Brain microvascular endothelial cell (primary cell): ENCODE data around the gene TPRA1.

Experiments used
- DNase-seq: peaks from one replicate; pipeline ENCODE4 v3.0.0-alpha.2; 2020
- H3K27ac ChIP-seq: fragments of 250-450 bp; sonication (Bioruptor Pico); 2 replicates; pipeline ENCODE4 v1.5.1; 2020; ENCODE audit warnings: mild to moderate bottlenecking, moderate library complexity
- H3K27me3 ChIP-seq: fragments of 250-450 bp; sonication (Bioruptor Pico); replicated peaks from 2 replicates; pipeline ENCODE4 v1.5.1; 2020; ENCODE audit warnings: mild to moderate bottlenecking
- H3K36me3 ChIP-seq: fragments of 250-450 bp; sonication (Bioruptor Pico); replicated peaks from 2 replicates; pipeline ENCODE4 v1.5.1; 2020; ENCODE audit warnings: mild to moderate bottlenecking
- H3K4me3 ChIP-seq: 2 replicates; pipeline ENCODE4 v1.5.1; 2011; ENCODE audit warnings: low read depth, mild to moderate bottlenecking, control low read depth, low read length, moderate library complexity
- CTCF ChIP-seq: IDR thresholded peaks from 2 replicates; pipeline ENCODE4 v1.5.1; 2011; ENCODE audit warnings: low read depth, mild to moderate bottlenecking, moderate library complexity, low read length, control low read depth, inconsistent platforms; ENCODE audit errors: missing control alignments
- in situ Hi-C: cut with HindIII; loops from 2 replicates; pipeline ENCODE4 v1.10.0; 2017; ENCODE audit warnings: low sequenced_read_pairs, low pct_ligation_motif_present

TPRA1 gene

GRCh38 chr3:127628426-127628787 lies 37.9 kb upstream of the TPRA1 start:
- in situ Hi-C loops = no loop called here
- no peak overlapping the region for H3K4me3 ChIP-seq
- no peak overlapping the region for H3K27ac ChIP-seq
- no peaks in the 10 kb centered on the region for H3K36me3 ChIP-seq
- TF ChIP-seq CTCF = no peak
- H3K27me3 ChIP-seq = peaks cover 4% of the 10 kb centered on the region
- no peak for DNase-seq

- H3K27ac ChIP-seq = no peak overlapping the region
- H3K36me3 ChIP-seq = no peaks in the 10 kb centered on the region
- no peak for TF ChIP-seq CTCF
- H3K4me3 ChIP-seq = no peak overlapping the region
- in situ Hi-C loops = no loop called here
- H3K27me3 ChIP-seq = peaks cover 4% of the 10 kb centered on the region
- DNase-seq = no peak
Observed at GRCh38 chr3:127625821-127626220, 35.3 kb upstream of the TPRA1 start.

GRCh38 chr3:127624063-127624462 lies 33.5 kb upstream of the TPRA1 start:
- Histone ChIP-seq H3K36me3 (no peaks in the 10 kb centered on the region), H3K27me3 (peaks cover 4% of the 10 kb centered on the region), H3K4me3 (no peak overlapping the region), H3K27ac (no peak overlapping the region)
- in situ Hi-C loops = no loop called here
- no peak for DNase-seq
- no peak for TF ChIP-seq CTCF

GRCh38 chr3:127622772-127623576 lies 32.4 kb upstream of the TPRA1 start:
- no peak for TF ChIP-seq CTCF
- Histone ChIP-seq H3K27me3 (no peaks in the 10 kb centered on the region), H3K27ac (no peak overlapping the region), H3K36me3 (no peaks in the 10 kb centered on the region), H3K4me3 (no peak overlapping the region)
- in situ Hi-C loops = no loop called here
- no peak for DNase-seq

GRCh38 chr3:127622031-127622430 lies 31.5 kb upstream of the TPRA1 start:
- H3K4me3 ChIP-seq = no peak overlapping the region
- no peak overlapping the region for H3K27ac ChIP-seq
- no peaks in the 10 kb centered on the region for H3K27me3 ChIP-seq
- in situ Hi-C loops = no loop called here
- H3K36me3 ChIP-seq = no peaks in the 10 kb centered on the region
- no peak for DNase-seq
- TF ChIP-seq CTCF = no peak
